ENCODE results near the gene ZNF138.
"Not testable (repeated sequence)": the region's sequence is repeated elsewhere in the genome, so short reads cannot be mapped to it uniquely, and the experiment has no call there.

Gene ZNF138

DNA sequence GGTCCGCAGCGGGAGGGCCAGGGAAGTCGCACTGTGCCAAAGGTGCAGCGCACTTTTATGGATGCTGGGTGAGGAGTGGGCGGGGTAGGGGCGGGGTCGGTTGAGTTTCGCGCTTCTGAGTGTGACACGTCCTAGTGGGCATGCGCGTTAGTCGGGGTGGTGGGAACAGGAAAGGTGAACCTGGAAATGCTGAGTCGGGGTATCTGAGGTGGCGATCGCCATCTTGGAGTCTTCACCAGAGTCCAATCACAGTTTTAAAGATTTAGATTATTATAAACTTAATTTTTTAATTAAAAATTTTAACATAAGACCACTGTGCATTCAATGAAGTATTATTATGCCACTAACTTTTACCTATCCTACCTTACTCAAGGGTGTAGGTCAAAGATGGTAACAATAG is 45.7 kb downstream of the ZNF138 start:
- DNase-seq = no peak

DNA sequence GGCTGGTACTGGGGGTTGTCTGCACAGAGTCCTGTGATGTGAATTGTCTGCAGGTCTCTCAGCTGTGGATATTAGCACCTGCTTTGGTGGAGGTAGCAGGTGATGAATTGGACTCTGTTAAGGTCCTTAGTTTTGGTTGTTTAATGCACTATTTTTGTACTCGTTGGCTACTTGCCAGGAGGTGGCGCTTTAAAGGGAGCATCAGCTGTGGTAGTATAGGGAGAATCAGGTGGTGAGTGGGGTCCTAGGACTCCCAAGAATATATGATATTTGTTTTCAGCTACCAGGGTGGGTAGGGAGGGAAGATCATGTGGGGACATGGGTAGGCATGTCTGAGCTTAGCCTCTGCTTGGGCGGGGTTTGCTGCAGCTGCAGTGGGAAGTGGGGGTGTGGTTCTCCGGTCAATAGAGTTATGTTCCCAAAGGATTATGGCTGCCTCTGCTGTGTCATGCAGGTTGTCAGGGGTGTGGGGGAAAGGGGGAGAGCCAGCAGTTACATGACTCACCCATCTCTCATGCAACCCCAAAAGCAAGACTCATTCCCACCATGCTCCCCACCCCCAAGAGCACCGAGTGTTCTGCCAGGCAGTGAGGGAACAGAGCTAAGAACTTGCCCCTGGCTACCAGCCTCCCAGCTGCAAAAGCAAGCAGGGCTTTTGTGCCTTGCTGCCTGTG is 55.2 kb downstream of the ZNF138 start:
- DNase-seq = peak; percentile 62

DNA sequence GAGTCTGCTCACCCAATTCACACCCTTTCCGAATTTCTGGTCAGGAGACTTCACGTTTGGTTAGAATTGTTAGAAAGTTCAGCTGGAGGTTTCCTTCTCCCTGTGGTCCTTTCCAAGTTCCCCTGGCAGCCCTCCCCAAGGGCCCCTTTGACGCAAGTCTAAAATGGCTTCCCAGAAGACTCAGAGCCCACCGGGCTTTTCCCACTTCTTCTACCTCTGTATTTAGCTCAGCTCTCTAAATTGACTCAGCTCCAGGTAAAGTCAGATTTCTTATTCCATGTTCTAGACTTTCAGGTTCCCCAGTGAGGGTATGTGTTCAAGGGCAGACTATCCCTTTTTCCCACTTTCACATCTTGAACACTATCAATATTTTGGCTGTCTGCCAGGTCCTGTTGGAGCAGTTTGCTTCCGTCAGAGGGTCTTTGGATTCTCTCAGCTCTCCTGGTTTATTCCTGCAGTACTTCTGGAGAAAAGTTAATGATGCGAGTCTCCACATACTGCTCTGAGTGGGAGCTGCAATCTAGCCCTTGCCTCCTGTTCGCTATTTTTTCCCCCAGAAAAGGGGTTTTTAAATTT is 55.8 kb downstream of the ZNF138 start:
- no peak for DNase-seq

DNA sequence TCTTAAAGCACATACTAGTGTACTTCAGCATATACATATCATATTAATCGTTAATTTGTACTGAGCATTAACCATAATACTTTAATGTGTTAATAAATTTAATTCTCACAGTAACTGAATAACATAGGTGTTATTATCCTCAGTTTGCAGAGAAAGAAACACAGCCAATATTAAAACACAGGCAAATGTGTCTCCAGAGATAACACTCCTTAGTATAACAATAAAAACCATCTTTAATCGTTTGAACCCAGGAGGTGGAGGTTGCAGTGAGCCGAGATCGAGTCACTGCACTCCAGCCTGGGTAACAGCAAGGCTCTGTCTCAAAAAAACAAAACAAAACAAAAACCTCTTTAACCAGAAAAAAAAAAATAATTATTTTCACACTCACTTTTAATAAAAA is 59.5 kb downstream of the ZNF138 start:
- DNase-seq = no peak

DNA sequence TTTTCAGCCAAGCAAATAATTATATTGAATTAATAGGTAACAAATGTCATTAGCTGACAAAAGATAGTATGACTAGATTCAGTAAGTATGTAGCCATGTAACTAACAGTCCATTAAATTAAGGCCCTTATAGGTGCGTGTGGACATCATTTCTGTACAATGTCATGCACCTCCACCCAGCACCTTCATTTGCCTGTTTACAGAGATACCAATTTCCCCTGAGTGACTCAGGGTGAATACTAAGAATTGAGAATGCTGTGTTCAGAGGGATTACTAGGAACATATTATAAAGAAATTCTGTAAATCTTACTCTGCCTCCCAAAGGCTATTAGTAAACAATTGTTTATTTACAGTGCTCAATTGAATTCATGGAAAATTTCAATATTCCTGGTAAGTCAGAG is 60.7 kb downstream of the ZNF138 start:
- no peak for DNase-seq

DNA sequence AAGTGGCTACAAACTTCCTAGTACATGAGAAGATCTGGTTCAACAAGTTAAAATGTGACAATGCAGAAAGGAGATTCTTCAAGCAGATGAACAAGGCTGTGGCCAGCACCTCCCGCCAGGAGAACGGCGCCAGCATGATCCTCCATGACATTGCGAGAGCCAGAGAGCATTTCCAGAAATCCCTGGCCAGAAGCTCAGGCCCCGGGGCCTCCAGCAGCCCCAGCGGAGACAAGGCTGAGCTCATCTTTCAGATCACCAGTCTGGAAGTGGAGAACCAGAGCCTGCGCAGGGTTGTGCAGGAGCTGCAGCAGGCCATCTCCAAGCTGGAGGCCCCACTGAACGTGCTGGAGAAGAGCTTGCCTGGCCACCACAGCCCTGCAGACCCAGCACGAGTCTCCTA is 68.8 kb downstream of the ZNF138 start:
- DNase-seq = no peak

DNA sequence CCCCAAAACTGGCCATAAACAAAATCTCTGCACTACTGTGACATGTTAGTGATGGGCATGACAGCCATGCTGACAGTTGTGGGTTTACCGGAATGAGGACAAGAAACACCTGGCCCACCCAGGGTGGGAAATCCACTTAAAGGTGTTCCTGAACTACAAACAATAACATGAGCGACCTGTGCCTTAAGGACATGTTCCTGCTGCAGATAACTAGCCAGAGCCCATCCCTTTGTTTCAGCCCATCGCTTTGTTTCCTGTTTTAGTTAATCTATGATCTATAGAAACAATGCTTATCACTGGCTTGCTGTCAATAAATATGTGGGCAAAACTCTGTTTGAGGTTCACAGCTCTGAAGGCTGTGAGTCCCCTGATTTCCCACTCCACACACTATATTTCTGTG is 69.3 kb downstream of the ZNF138 start:
- not testable (repeated sequence) for DNase-seq

DNA sequence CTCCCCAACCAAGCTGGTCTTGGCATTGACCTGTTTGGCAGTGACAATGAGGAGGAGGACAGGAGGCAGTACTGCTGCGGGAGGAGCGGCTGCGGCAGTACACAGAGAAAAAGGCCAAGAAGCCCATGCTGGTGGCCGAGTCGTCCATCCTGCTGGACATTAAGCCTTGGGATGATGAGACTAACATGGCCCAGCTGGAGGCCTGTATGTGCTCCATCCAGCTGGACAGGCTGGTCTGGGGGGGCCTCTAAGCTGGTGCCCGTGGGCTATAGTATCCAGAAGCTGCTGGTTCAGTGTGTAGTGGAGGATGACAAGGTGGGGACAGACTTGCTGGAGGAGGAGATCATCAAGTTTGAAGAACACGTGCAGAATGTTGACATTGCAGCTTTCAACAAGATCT is 69.7 kb downstream of the ZNF138 start:
- DNase-seq = no peak

DNA sequence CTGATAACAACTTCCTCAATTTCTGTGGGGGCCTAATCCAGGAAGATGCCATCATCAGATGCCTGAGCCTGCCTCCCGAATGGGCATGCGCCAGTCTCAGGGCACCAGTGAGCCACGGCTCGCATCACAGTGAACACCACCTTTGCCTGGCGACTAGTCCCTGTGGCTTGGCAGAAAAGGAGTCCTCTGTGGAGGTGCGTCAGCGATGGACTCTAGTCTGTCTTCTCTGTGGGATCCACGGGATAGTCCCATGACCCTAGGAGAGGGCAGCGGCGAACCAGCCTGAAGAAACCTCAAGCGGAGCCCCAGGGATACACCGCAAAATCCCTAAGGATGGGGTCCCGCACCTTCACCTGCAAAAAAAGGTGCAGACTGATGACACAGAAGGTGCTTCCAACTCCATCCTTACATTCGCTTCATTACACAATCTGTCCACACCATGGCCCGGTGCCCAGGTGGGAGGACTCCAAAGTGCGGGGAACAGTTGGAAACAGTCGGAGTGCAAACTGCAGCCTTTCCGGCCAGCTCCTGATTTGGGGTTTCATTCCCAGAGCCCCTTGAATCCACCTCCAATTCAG is 73.7 kb downstream of the ZNF138 start:
- no peak for DNase-seq

DNA sequence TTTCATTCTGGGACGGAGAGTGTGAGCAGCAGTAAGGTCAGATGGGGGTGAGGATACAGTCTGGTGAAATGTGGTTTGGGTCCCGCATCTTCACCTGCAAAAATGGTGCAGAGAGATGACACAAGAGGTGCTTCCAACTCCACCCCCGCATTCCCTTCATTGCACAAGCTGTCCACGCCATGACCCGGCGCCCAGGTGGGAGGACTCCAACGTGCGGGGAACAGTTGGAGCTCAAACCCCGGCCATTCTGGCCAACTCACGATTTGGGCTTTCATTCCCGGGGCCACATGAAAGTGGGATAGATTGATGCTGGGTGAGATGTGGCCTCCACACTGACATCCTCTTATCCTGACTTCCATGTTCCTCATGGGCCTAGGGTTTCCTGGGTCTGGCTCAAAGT is 74.3 kb downstream of the ZNF138 start:
- no peak for DNase-seq

DNA sequence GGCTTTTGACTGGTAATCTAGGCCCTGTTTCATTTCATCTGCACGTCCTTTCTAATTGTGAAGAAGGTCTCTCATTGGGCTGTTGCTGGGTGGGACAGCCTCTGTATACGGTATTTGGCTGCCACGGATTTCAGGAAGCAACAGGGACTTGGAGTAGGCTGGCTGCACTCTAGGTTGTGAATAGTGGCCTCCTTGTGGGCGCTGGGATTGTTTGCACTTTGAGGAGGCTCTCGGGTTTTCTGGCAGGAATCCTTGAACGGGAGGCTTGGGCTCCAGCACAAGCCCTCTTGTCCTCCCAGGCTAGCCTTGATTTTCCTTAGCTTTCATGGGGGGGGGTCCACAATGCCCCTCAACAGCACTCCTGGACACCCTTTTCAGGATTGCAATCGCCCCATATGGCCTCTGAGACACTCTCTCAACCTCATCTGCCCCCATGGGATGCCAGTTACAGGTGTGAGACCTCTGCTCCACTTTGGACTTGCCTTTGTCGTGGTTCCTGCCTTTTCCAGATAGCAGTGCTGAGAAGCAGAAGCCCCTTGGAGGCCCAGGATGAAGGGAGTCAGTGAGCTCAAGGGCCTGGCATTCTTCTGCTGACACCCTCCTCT is 75.0 kb downstream of the ZNF138 start:
- no peak for DNase-seq

DNA sequence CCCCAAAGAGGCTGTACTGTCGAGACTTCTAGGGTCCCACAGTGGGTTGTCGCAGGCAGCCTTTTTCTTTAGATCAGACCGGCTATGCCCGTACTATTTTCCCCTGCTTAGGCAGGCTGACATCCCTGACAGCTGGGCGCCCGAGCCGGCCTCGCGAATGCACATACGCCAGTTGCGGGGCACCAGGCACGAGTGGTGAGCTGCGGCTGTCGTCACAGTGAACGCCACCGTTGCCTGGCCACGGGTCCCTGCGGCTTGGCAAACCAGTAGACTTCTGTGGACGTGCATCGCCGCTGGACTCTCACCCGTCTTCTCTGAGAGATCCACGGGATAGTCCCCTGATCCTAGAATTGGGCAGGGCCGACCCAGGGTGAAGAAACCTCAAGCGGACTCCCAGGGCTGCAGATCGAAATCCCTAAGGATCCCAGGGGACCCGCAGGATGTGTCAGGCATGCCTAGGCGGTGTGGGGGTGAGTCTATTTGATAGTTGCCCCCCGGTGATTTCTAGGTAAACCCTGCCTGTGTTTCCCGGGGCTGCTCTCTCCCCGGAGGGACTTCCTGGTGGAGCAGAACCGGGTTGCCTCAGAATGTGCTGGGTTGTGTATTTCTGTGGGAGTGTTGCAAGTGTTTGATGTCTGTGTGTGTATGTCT is 75.8 kb downstream of the ZNF138 start:
- DNase-seq = no peak

DNA sequence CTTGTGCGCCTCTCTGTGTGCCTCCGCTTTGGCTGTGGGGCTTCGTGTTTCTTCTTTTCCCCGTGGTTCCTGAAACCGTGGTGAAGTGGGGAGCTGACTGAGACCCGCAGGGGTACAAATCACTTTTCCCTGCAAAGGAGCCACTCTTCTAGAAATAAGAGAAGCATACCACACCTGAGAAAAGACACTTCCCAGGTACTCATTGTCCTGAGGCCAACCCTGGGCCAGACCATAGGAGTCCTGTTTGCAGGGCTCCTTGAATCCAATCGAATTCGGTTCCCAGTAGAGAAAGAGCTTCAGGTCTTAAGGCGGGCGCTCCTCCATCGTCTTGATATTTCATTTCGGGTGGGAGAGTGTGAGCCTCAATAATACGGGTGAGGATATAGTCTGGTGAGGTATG is 76.4 kb downstream of the ZNF138 start:
- DNase-seq = no peak

DNA sequence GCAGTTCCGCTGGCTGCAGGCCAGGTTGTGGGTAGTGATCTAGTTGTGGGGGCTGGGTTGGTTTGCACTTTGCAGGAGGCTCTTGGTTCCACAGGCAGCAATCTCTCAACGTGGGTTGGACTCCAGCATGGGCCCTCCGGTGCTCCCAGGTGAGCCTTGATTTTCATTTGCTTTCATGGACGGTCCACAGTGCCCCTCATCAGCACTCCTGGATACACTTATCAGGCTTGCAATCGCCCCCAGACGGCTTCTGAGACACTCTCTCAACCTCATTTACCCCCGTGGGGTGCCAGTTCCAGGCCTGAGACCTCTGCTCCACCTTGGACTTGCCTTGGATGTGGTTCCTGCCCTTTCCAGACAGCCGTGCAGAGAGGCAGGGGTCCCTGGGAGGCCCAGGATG is 77.5 kb downstream of the ZNF138 start:
- DNase-seq = no peak

DNA sequence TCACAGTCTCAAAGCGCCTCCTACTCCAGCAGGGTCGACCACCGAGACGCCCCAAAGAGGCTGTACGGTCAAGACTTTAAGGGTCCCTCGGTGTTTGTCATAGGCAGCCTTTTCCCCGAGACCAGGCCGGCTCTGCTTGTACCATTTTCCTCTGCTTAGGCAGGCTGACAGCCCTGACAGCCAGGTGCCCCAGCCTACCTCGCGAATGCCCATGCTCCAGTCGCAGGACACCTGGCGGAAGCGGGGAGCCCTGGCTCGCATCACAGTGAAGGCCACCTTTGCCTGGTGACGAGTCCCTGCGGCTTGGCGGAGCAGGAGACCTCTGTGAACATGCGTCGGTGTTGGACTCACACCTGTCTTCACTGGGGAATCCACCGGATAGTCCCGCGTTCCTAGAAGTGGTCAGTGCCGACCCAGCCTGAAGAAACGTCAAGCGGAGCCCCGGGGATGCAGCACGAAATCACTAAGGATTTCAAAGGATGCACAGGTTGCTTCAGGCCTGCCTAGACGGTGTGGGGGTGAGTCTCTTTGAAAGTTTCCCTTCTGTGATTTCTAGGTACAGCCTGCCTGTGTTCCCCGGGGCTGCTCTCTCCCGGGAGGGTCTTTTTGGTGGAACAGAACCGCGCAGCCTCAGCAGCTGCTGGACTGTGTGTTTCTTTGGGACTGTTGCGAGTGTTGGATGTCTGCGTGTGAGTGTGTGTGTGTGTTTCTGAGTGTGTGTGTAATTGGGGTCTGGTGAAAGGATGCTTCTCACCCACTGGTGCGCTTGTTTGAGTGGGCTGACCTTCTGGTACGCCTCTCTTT is 78.3 kb downstream of the ZNF138 start:
- DNase-seq = no peak

DNA sequence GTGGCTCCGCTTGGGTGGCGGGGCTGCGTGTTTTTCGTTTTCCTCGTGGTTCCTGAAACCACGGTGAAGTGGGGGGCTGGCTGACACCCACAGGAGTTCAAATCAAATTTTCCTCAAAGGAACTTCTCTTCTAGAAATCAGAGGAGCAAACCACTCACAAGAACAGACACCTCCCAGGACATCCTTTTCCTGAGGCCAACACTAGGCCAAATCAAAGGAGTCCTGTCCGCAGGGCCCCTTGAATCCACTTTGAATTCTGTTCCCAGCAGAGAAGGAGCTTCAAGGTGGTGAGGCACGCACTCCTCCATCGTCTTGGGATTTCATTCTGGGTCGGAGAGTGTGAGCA is 78.9 kb downstream of the ZNF138 start:
- no peak for DNase-seq

DNA sequence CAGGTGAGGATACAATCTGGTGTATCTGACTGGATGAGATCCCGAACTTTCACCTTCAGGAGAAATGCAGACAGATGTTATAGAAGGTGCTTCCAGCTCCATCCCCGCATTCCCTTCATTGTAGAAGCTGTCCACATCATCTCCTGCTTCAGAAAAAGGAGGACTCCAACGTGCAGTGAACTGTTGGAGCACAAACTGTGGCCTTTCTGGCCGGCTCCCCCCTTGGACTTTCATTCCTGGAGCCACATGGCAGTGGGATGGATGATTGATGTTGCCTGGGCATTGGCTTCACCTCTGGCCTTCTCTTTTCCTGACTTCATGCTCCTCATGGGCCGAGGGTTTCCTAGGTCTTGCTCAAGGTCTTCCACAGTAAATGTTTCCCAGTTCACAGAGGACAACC is 79.3 kb downstream of the ZNF138 start:
- DNase-seq = no peak

DNA sequence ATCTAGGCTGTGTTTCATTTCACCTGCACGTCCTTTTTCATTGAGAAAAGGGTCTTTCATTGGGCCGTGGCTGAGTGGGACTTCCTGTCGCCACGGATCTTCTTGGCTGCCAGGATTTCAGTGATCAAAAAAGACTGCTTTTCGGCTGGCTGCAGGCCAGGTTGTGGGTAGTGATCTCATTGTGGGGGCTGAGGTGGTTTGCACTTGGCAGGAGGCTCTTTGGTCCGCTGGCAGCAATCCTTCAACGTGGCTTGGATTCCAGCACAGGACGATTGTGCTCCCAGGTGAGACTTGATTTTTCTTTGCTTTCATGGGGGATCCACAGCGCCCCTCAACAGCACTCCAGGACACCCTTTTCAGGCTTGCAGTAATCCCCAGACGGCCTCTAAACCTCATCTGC is 79.9 kb downstream of the ZNF138 start:
- DNase-seq = no peak

DNA sequence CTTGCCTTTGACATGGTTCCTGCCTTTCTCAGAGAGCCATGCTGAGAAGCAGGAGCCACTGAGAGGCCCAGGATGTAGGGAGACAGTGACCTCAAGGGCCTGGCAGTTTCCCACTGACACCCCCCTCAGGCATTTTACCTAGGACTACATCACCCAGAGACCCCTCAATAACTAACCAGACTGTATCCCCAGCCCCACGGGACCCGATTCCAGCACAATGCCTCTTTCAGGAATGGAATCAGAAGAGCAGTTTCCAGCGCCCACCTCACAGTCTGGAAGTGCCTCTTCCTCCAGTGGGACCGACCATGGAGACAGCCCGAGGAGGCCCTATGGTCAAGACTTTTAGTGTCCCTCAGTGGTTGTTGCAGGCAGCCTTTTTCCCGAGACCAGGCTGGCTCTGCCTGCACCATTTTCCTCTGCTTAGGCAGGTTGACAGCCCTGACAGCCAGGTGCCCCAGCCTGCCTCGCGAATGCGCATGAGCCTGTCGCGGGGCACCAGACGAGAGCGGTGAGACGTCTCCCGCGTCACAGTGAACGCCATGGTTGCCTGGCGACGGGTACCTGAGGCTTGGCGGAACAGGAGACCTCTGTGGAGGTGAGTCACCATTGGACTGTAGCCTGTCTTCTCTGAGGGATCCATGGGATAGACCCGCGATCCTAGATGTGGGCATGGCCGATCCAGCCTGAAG is 80.5 kb downstream of the ZNF138 start:
- no peak for DNase-seq

DNA sequence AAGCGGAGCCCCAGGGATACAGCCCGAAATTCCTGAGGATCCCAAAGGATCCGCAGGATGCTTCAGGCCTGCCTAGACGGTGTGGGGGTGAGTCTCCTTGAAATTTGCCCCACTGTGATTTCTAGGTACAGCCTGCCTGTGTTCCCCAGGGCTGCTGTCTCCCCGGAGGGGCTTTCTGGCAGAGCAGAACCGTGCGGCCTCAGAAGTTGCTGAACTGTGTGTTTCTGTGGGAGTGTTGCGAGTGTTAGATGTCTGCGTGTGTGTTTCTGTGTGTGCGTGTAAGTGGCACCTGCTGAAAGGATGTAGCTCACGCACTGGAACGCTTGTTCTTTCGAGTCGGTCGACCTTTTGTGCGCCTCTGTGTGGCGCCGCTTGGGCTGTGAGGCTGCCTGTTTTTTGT is 81.0 kb downstream of the ZNF138 start:
- no peak for DNase-seq

DNA sequence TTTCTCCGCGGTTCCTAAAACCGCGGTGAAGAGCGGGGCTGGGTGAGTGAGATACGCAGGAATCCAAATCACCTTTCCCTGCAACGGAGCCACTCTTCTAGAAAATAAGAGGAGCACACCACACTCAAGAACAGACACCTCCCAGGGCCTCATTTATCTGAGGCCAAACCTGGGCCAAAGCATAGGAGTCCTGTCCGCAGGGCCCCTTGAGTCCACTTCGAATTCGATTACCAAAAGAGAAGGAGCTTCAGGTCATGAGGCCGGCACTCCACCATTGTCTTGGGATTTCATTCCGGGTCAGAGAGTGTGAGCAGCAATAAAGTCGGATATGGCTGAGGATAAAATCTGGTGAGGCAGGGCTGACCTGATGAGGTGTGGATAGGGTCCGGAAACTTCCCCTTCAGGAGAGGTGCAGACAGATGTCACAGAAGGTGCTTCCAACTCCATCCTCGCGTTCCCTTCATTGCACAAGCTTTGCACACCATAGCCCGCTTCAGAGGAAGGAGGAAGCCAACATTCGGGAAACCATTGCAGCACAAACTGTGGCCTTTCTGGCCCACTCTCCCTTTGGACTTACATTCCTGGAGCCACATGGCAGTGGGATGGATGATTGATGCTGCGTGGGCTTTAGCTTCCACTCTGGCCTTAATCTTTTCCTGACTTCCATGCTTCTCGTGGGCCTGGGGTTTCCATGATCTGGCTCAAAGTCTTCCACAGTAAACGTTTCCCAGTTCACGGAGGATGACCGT is 81.6 kb downstream of the ZNF138 start:
- DNase-seq = no peak

Data from COR-L47 (cell line).